ENCODE data around the gene LCN10.

- TF ChIP-seq, protein P1, sequence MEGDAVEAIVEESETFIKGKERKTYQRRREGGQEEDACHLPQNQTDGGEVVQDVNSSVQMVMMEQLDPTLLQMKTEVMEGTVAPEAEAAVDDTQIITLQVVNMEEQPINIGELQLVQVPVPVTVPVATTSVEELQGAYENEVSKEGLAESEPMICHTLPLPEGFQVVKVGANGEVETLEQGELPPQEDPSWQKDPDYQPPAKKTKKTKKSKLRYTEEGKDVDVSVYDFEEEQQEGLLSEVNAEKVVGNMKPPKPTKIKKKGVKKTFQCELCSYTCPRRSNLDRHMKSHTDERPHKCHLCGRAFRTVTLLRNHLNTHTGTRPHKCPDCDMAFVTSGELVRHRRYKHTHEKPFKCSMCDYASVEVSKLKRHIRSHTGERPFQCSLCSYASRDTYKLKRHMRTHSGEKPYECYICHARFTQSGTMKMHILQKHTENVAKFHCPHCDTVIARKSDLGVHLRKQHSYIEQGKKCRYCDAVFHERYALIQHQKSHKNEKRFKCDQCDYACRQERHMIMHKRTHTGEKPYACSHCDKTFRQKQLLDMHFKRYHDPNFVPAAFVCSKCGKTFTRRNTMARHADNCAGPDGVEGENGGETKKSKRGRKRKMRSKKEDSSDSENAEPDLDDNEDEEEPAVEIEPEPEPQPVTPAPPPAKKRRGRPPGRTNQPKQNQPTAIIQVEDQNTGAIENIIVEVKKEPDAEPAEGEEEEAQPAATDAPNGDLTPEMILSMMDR (conservative IDR thresholded peaks at IDR 0.05; ENCODE audit: low read length), result no peak
- TF ChIP-seq EZH2phosphoT487 (IDR thresholded peaks at IDR 0.05; ENCODE audit: borderline replicate concordance, low read depth, low read length), result no peak
Measured at GRCh38 chr9:136782452-136782851, 39.7 kb upstream of the LCN10 start.
